CD1c-positive myeloid dendritic cell (primary cell): ENCODE data around the gene NKD1.
"Not testable (repeated sequence)": the region's sequence is repeated elsewhere in the genome, so short reads cannot be mapped to it uniquely, and the experiment has no call there.

Experiments used
- DNase-seq: peaks from one replicate; pipeline ENCODE4 v3.0.0-alpha.2; 2016; ENCODE audit errors: extremely low spot score

NKD1 gene

DNA sequence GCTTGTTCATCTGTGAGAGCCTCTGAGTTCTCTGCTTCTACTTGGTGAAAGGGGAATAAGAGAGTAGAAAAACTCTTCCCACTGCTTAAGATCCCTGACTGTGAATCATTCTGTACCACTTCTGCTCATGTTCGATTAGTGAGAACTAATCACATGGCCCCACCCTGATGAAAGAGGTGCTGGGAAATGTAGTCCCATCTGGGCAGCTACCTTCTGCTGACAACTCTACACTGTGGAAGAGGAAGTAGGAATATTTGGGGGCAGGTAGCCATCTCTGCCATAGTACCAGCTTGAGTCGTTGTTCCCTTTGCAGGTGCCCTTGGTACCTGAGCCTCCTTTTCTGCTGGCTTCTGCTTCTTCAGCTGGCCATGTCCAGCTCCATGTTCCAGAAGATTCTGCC lies 29.9 kb downstream of the NKD1 start:
- DNase-seq = peak; percentile 61

DNA sequence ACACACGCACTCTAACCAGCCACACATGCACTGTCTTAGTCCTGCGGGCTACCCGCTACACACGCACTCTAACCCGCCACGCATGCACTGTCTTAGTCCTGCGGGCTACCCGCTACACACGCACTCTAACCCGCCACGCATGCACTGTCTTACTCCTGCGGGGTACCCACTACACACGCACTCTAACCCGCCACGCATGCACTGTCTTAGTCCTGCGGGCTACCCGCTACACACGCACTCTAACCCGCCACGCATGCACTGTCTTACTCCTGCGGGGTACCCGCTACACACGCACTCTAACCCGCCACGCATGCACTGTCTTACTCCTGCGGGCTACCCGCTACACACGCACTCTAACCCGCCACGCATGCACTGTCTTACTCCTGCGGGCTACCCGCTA lies 31.2 kb downstream of the NKD1 start:
- not testable (repeated sequence) for DNase-seq

DNA sequence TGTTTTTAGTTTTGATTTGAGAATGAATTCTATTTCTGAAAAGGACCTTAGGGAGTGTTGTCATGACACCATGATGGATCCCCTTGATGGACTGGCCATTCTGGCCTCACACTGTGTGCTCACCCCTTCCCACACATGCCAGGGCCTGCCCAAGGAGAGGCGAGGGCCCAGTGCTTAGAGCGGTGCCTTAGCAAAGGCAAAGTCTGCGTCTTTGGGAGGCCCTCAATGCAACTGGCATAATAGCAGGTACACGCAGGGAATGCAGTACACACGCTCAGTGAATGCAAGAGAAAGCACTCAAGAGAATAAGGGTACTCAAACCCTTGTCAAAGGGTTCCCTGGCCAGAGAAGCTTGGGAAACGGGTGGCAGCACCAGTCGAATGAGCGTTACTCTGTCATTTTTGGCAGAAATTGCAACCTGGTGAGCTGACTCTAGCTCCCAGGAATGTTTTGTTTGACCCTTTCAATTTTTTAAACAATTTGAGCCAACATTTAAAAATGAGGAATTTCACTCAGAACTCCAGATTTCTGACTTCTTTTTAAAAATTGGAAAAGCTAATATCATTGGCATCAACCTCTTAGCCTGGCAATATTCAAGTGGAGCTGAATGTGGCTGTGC lies 32.1 kb downstream of the NKD1 start:
- DNase-seq = no peak

DNA sequence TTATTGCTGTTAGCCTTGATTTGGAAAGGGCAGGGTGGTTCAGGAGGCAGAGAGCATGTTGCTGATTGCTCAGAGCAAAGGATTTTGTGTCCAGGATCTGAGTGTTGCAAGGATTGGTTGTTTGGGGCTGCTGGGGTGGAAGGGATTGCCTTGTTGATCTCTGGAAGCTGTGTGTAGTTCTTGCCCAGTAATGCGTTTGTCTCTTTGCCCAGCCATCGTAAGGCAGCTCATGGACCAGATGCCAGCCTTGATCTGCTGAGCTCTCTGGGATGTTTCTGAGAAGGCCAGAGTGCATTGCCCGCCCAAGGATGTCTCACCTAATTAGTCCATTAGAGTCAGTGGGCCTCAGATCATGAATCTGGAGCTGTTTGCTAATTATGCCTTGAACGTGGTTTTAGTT lies 33.6 kb downstream of the NKD1 start:
- no peak for DNase-seq

GRCh38 chr16:50583211-50583610 lies 35.0 kb downstream of the NKD1 start:
- no peak for DNase-seq

DNA sequence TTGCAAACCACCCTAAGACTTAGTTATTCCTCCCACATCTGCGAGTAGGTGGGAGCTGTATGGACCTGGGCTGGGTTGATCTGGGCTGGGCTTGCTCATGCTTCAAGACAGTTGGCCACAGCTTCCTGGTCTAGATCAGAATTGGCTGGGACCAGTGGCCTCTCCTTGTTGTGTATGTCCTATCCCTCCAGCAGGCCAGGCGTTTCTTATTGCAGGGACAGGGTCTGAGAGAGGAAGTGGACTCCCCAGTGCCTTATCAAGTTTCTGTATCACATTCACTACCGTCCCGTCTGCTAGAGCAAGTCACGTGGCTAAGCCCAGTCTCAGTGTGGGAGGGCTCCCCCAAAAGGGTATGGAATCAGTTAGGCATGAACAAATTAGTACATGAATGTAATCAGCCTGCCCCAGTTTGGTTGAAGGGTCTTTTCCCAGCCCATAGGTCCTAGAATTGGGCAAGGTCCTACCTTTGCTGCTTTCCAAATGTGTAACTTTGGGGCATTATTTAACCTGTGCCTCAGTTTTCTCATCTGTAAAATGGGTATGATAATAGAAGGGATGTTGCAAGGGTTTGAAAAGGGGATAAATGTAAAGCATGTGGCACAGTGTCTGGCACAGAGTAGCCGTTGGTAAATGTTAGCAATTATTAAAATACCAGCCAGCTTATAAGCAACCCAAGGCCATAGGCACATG lies 36.0 kb downstream of the NKD1 start:
- DNase-seq = peak; percentile 44

DNA sequence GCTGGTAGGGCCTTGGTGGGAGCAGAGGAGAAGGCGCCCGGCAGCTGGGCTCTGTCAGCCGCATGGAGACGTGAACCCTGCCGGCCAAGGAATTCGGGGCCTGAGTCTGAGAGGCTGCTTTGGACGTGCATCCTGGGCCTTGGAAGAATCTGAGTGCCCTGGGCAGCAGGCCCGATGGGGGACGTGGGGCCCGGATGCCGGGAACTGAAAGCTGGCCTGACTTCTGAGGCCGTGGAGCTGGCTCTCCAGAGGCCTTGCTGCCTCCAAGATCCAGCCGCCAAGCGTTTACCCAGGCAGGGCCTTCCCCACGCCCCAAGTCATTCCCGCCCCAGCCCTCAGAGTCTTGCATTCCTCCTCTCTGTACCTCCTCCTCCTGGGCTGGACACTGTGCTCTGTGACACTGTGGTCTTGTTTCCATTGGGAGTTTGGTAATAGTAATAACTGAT lies 37.2 kb downstream of the NKD1 start:
- DNase-seq = no peak

DNA sequence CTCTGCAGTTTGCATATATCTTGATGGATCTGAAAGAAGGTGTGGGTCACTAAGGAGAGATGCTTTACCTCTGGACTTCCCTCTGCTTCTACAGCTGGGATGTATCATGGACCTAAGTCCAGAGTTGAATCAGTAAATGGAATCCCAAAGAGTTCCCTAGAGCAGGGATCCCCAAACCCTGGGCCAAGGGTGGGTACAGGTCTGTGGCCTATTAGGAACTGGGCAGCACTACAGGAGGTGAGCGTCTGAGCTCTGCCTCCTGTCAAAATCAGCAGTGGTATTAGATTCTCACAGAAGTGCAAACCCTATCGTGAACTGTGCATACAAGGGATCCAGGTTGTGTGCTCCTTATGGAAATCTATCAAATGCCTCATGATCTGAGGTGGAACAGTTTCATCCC lies 39.3 kb downstream of the NKD1 start:
- no peak for DNase-seq

DNA sequence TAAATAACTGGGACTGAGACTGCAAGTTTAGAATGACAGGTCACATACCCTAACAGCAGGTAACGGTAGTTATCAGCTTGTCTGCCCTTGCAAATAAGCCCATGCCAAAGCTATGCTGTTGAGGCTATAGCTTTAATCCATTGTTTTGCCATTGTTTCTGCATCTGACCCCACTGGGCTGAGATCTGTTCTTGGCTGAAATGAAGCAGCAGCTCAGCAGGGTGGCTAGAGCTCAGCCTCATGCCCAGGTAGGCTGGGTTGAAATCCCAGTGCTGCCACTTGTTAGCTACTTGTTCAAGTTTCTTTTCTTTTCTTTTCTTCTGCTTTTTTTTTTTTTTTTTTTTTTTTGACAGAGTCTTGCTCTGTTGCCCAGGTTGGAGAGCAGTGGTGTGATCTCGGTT lies 40.1 kb downstream of the NKD1 start:
- no peak for DNase-seq

- DNase-seq = no peak
These were observed 43.0 kb downstream of the NKD1 start for GRCh38 chr16:50591209-50591608.

DNA sequence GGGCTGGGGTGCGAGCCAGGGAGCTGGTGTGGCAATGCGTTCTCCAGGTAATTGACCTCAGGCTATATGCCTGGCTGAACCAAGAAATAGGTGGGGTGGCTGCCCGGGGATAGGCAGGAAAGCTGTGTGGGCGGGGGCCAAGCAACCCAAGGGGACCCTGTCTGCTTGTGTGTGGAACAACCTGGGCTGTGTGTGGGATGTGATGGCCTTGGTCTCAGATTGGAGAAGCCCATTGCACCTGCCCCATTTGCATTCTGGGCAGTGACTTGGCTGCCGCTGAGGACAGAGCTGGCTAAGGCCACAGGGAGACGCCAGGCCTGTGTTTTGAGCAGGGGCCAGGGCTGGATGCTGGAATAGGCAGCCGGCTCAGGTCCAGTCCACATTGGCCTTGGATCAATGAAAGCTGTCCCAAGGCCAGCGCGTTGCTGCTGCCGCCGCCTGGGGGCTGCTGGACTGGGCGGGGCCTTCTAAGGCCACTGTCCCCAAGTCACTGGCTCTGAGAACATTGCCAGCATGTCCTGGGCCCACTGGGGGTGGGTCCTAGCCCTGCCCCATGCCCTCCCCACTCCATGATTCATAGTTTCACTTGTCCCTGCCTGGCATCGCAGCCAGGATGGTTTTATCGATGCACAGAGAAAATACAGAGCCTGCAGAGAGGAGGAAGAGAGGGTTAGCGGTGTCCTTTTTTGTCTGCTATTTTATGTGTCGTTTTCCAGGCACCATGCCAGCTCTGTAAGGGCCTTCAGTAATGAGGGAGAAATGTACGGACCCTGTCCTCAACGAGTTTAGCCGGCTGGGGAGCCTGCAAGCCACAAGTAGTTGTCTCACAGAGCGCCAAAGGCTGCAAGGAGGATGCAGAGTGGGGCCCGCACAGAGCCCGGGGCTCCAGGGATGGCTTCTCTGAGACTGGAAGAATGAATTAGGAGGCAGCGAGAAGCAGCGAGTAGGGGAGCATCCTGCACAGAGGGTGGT lies 43.9 kb downstream of the NKD1 start:
- no peak for DNase-seq

GRCh38 chr16:50592996-50593395 lies 44.8 kb downstream of the NKD1 start:
- DNase-seq = no peak

DNA sequence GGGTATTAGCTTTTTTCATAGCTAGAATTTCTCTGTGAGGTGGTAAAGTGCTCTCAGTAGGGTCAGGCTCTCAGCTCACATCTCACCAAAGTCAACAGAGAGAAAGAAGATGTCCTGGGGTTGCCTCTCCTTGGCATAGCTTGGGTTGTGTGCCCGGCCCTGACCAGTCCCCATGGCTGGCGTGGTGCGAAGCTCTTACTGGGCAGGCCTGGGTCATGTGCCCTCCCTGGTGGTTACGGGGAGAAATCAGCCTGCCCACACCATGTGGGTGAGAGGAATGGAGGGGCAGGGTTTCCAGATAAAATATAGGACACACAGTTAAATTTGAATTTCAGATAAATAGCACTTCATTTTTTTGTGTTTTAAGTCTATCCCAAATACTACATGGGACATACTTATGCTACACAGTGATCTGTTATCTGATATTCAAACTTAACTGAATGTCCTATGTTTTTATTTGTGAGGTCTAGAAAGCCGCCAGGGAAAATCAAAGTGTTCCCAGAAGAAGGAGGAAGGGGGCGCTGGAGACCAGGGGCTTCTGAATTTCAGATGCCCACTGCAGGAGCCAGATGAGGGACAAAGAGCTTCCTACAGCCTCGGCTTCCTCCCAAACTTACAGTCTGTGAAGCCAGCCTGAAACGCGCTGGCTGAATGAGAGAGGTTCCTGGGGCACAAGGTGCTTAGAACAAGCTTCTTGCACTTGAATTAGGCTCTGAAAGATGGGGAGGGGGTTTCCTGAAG lies 45.4 kb downstream of the NKD1 start:
- no peak for DNase-seq

- no peak for DNase-seq
These were observed 46.4 kb downstream of the NKD1 start for GRCh38 chr16:50594308-50595260.

DNA sequence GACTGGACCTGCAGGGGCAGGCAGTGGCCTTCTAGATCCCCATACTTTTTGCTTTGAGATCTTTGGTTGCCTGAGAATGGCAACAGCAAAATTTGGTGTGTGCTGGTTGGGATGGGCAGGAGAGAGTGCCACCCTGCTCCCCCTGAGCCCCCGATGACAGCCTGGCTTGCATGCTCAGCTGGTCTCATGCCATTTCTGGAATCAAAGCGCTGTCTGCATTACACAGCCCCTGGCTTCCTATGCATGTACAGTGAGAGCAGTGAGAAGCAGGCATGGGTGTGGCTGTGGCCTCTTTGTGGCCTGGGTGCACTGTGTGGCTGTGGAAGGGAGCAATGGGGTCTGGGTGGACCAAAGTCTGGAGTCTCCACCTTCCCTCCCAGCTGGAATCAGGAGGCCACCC lies 47.7 kb downstream of the NKD1 start:
- DNase-seq = no peak

DNA sequence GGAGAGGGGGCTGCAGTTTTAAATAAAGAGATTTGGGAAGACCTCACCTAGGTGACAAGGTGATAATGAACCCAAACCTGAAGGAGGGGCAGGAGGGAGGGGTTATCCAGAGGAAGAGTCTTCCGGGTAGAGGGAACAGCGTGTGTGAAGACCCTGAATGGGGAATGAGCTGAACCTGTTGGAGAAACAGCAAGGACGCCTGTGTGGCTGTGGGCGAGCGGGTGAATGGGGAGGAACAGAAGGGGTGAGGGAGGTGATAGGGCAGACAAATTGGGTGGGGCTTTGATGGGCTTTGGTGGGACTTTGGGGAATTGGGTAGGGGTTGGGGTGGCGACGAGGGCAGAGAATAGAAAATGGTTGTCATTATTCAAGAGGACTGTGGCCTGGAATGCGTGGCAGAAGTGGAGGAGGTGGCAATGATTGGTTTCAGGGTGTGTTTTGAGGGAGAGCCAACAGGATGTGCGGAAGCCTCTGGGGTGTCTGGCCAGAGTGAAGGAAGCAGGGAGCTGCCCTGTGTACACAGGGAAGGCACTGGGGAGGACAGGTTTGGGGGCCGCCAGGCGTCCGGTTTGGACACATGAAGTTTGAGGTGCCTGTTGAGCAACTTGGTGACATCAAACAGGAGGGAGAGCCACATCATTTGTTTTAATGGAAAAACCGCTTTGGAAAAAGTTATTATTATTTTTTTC lies 48.7 kb downstream of the NKD1 start:
- no peak for DNase-seq

DNA sequence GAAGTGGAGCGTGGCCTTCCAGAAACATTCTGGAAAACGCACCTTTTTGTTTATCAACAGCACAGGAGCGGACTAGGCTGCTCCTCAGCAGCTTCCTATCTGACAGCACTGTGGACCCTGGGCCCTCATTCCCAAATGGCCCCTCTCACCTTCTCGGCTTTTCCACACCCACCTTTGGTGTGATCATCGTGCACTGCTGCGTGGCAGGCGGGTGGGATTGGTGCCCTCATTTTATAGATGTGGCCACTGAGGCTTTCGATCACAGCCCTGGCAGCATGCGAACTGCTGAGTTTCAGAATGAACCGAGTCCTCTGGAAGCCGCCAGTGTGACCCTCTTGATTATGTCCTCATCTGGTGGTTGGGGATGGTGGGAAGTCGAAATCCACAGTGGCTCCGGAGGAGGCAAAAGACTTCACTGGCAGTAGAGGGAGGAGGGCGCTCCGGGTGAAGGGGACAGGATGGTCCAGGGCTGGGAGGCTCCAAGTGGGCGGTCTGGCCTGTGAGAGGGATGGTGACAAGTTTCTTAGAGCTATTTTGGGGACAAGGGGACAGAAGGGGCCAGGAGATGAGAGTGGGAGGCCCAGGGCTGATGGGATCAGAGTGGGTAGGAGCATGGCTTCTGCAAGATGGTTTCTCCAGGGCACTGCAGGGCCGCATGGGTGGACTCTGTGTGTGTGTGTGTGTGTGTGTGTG lies 49.5 kb downstream of the NKD1 start:
- DNase-seq = no peak

GRCh38 chr16:50598256-50598894 lies 50.2 kb downstream of the NKD1 start:
- DNase-seq = no peak

DNA sequence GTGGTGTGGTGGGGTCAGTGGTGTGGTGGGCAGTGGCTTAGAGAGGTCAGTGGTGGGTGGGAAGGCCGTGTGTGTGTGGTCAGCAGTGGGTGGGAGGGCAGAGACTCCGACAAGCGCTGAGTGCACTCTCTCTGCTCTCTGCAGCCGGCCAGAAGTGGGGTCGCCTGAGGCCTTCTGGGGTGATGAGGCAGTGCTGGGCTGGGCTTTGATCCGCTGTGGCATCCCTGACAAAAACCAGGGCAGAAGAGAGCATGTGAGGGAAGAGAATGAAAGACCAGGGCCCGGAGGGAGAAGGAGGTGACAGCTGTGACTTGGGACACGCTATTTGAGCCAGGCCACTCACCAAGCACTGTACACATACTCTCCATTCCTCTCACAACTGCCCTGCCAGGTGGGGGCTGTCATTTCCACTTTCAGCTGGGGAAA lies 50.8 kb downstream of the NKD1 start:
- DNase-seq = no peak
